Hematopoietic multipotent progenitor cell (in vitro differentiated cells): ENCODE measurements around the gene CRYGC. TPM values are rescaled to one million over a fixed set of nuclear protein-coding genes. Genes with fewer than 3 reads are reported as not detected.

ENCODE experiments used
- DNase-seq, 3 donors: peaks; one replicate each; pipeline ENCODE4 v3.0.0-alpha.2; 2011 to 2015; ENCODE audit warnings: low read depth in 2 of 3, low spot score in 2 of 3
- total RNA-seq: library from RNA; depleted of rRNA; stranded (reverse); fragments of >200 nt; gene quantifications from one replicate; pipeline ENCODE4 v1.2.3, GENCODE V29; 2012

CRYGC gene
- total RNA-seq, 1 donor, result not detected

GRCh38 chr2:208097801-208098200 is 31.8 kb downstream of the CRYGC start:
- DNase-seq, result no peak

- DNase-seq, result no peak
Observed at GRCh38 chr2:208097313-208097712, 32.3 kb downstream of the CRYGC start.

GRCh38 chr2:208096080-208096479 is 33.5 kb downstream of the CRYGC start:
- DNase-seq, result no peak

GRCh38 chr2:208093128-208093527 is 36.5 kb downstream of the CRYGC start:
- no peak for DNase-seq

GRCh38 chr2:208092093-208092832 is 37.4 kb downstream of the CRYGC start:
- DNase-seq, result no peak

- no peak for DNase-seq
Observed at GRCh38 chr2:208090420-208090819, 39.2 kb downstream of the CRYGC start.

GRCh38 chr2:208086029-208086428 is 43.6 kb downstream of the CRYGC start:
- peak in 1 of 3 donors; percentile 20 for DNase-seq

- DNase-seq, result no peak
Observed at GRCh38 chr2:208083807-208084206, 45.8 kb downstream of the CRYGC start.

Other genes starting within 250 kb of the CRYGC start
- 19.7 TPM for gene PLEKHM3, start 104.3 kb downstream of the CRYGC start, total RNA-seq
- gene CRYGD, start 5.3 kb downstream of the CRYGC start, total RNA-seq, result 5.7 TPM
- gene CRYGB, start 16.3 kb upstream of the CRYGC start, total RNA-seq, result not detected
- gene CRYGA, start 33.8 kb upstream of the CRYGC start, total RNA-seq, result not detected
- gene C2orf80, start 60.2 kb upstream of the CRYGC start, total RNA-seq, result not detected
- 18.6 TPM for gene IDH1, start 125.2 kb upstream of the CRYGC start, total RNA-seq
- 39.3 TPM for gene PIKFYVE, start 136.4 kb upstream of the CRYGC start, total RNA-seq